ENCODE results near the gene PLS1.

DNA sequence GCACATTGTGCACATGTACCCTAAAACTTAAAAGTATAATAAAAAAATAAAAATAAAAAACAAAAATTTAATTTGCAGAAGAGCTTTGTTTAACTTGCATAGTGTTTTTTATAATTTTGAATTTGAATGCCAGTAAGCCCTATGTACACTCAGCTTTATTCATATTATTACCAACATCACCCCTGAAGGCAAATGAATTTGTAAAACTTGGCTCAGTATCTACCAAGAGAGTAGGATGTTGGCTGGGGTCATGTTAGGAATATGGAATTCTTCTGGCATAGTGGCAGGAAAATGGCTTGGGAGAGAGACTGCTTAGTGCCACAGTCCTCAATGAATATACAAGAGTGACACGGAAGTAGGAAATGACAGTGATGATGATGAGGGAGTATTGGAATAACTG, 158.3 kb downstream of the PLS1 start:
- TF ChIP-seq, protein P1, sequence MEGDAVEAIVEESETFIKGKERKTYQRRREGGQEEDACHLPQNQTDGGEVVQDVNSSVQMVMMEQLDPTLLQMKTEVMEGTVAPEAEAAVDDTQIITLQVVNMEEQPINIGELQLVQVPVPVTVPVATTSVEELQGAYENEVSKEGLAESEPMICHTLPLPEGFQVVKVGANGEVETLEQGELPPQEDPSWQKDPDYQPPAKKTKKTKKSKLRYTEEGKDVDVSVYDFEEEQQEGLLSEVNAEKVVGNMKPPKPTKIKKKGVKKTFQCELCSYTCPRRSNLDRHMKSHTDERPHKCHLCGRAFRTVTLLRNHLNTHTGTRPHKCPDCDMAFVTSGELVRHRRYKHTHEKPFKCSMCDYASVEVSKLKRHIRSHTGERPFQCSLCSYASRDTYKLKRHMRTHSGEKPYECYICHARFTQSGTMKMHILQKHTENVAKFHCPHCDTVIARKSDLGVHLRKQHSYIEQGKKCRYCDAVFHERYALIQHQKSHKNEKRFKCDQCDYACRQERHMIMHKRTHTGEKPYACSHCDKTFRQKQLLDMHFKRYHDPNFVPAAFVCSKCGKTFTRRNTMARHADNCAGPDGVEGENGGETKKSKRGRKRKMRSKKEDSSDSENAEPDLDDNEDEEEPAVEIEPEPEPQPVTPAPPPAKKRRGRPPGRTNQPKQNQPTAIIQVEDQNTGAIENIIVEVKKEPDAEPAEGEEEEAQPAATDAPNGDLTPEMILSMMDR (IDR thresholded peaks at IDR 0.05; ENCODE audit: low read depth, low read length) = no peak
- TF ChIP-seq POLR2A (IDR thresholded peaks at IDR 0.05; ENCODE audit: extremely low read depth, insufficient read length) (no peak), MYC (IDR thresholded peaks at IDR 0.05; ENCODE audit: low read depth, low read length) (no peak)
